Epithelial cell of proximal tubule (primary cell): ENCODE measurements around the gene MATR3. TPM values are rescaled to one million over a fixed set of nuclear protein-coding genes. Genes with fewer than 3 reads are reported as not detected.

Experiments used
- DNase-seq: peaks from one replicate; pipeline ENCODE4 v3.0.0-alpha.2; 2011; ENCODE audit warnings: low read depth
- H3K4me3 ChIP-seq: 2 replicates; pipeline ENCODE4 v1.5.1; 2011; ENCODE audit warnings: low read depth, mild to moderate bottlenecking, low read length
- CTCF ChIP-seq: conservative IDR thresholded peaks from 2 replicates; pipeline ENCODE4 v1.5.1; 2012; ENCODE audit warnings: low read depth, mild to moderate bottlenecking, low read length
- total RNA-seq: library from RNA; depleted of rRNA; stranded (reverse); fragments of >200 nt; gene quantifications from 2 replicates; pipeline ENCODE4 v1.2.3, GENCODE V29; 2015

The MATR3 gene
- total RNA-seq, 1 donor from 2014 or later = 175 TPM

GRCh38 chr5:139371482-139372435 is 78.2 kb downstream of the MATR3 start:
- no peak for TF ChIP-seq CTCF
- no peak overlapping the region for H3K4me3 ChIP-seq
- no peak for DNase-seq

- TF ChIP-seq CTCF = no peak
- no peak for DNase-seq
Measured at GRCh38 chr5:139374909-139375308, 81.4 kb downstream of the MATR3 start.

GRCh38 chr5:139376364-139376763 is 82.8 kb downstream of the MATR3 start:
- no peak overlapping the region for H3K4me3 ChIP-seq
- no peak for DNase-seq
- no peak for TF ChIP-seq CTCF

More at GRCh38 chr5:139374909-139375308, 81.4 kb downstream of the MATR3 start:
- no peak overlapping the region for H3K4me3 ChIP-seq

GRCh38 chr5:139377226-139377625 is 83.7 kb downstream of the MATR3 start:
- TF ChIP-seq CTCF = no peak
- no peak overlapping the region for H3K4me3 ChIP-seq
- DNase-seq = no peak

- TF ChIP-seq CTCF = no peak
- no peak overlapping the region for H3K4me3 ChIP-seq
- DNase-seq = no peak
Measured at GRCh38 chr5:139378101-139378825, 84.7 kb downstream of the MATR3 start.

GRCh38 chr5:139378941-139379361 is 85.4 kb downstream of the MATR3 start:
- DNase-seq = no peak
- TF ChIP-seq CTCF = no peak
- no peak overlapping the region for H3K4me3 ChIP-seq
